NB4 (cell line): ENCODE results near the gene SYTL2.

Experiments
- MYC ChIP-seq: IDR thresholded peaks from 2 replicates; pipeline ENCODE4 v1.6.1; 2011; ENCODE audit warnings: low read depth, low read length
- POLR2A ChIP-seq: IDR thresholded peaks from 2 replicates; pipeline ENCODE4 v1.6.1; 2011; ENCODE audit warnings: mild to moderate bottlenecking; ENCODE audit not compliant: insufficient read length; ENCODE audit errors: extremely low read depth
- TF ChIP-seq, protein P1 (sequence below): IDR thresholded peaks from one replicate; pipeline ENCODE4 v1.5.1; 2012; ENCODE audit warnings: low read depth, low read length
- TF ChIP-seq, protein P2 (sequence below): IDR thresholded peaks from 2 replicates; pipeline ENCODE4 v1.6.1; 2011; ENCODE audit warnings: low read depth, low read length

DNA sequence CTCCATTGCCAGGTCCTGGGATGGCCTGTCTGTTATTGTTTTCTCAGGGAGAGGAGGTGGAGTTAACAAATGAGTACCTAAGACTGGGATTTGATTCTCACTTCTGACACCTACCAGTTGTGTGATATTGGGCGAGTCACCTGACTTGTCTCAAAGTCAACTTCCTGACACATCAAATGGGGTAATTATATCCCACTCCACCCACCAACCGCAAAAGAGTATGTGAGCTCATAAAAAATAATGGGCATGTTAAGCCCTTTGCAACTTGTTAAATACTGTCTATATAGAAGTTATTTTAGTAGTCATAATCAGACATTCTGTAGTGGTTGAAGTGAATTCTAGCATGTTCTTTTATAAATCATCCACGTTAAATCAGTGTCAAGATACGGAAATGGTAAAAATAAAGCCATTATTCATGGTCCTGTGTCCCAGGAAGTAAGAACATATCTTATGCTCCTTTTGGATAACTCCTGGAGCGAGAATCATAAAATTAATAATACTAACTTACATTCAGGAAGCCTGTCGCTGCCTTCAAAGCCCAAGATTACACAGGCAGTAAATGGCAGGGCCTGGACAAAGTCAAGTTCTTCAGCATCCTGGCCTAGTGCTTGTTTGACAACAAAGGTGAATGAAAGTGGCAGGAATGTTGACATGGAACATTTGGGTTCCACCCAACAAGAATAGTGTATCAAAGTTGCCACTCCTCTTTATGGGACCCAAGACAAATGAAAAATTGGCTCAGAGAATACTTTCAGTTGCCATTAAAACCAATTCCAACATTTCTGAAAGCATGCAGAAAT lies 54.3 kb downstream of the SYTL2 start:
- TF ChIP-seq, protein P1, sequence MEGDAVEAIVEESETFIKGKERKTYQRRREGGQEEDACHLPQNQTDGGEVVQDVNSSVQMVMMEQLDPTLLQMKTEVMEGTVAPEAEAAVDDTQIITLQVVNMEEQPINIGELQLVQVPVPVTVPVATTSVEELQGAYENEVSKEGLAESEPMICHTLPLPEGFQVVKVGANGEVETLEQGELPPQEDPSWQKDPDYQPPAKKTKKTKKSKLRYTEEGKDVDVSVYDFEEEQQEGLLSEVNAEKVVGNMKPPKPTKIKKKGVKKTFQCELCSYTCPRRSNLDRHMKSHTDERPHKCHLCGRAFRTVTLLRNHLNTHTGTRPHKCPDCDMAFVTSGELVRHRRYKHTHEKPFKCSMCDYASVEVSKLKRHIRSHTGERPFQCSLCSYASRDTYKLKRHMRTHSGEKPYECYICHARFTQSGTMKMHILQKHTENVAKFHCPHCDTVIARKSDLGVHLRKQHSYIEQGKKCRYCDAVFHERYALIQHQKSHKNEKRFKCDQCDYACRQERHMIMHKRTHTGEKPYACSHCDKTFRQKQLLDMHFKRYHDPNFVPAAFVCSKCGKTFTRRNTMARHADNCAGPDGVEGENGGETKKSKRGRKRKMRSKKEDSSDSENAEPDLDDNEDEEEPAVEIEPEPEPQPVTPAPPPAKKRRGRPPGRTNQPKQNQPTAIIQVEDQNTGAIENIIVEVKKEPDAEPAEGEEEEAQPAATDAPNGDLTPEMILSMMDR, result no peak
- no peak for TF ChIP-seq MYC
- TF ChIP-seq, protein P2, sequence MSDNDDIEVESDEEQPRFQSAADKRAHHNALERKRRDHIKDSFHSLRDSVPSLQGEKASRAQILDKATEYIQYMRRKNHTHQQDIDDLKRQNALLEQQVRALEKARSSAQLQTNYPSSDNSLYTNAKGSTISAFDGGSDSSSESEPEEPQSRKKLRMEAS, result no peak
- no peak for TF ChIP-seq POLR2A
